Measurements from ENCODE around the gene TMED10.
"Not testable (repeated sequence)": the region's sequence is repeated elsewhere in the genome, so short reads cannot be mapped to it uniquely, and the experiment has no call there.

TMED10 gene

GRCh38 chr14:75158843-75159614 lies 17.4 kb downstream of the TMED10 start:
- no peak for DNase-seq (ENCODE audit: low read depth)

GRCh38 chr14:75156901-75157300 lies 19.5 kb downstream of the TMED10 start:
- no peak for DNase-seq (ENCODE audit: low read depth)

- DNase-seq (ENCODE audit: low read depth): no peak
Observed at GRCh38 chr14:75156111-75156510, 20.3 kb downstream of the TMED10 start.

GRCh38 chr14:75155169-75155568 lies 21.2 kb downstream of the TMED10 start:
- no peak for DNase-seq (ENCODE audit: low read depth)

GRCh38 chr14:75153295-75153694 lies 23.1 kb downstream of the TMED10 start:
- DNase-seq (ENCODE audit: low read depth): no peak

GRCh38 chr14:75151851-75152250 lies 24.6 kb downstream of the TMED10 start:
- DNase-seq (ENCODE audit: low read depth): no peak

GRCh38 chr14:75150637-75151036 lies 25.8 kb downstream of the TMED10 start:
- not testable (repeated sequence) for DNase-seq (ENCODE audit: low read depth)

- DNase-seq (ENCODE audit: low read depth): no peak
Observed at GRCh38 chr14:75150150-75150549, 26.3 kb downstream of the TMED10 start.

- DNase-seq (ENCODE audit: low read depth): peak; percentile 77
Observed at GRCh38 chr14:75147423-75148071, 28.9 kb downstream of the TMED10 start.

GRCh38 chr14:75144944-75145343 lies 31.5 kb downstream of the TMED10 start:
- DNase-seq (ENCODE audit: low read depth): no peak

- DNase-seq (ENCODE audit: low read depth): no peak
Observed at GRCh38 chr14:75143761-75144527, 32.5 kb downstream of the TMED10 start.

GRCh38 chr14:75142494-75142893 lies 33.9 kb downstream of the TMED10 start:
- DNase-seq (ENCODE audit: low read depth): no peak

GRCh38 chr14:75141967-75142366 lies 34.4 kb downstream of the TMED10 start:
- no peak for DNase-seq (ENCODE audit: low read depth)

- no peak for DNase-seq (ENCODE audit: low read depth)
Observed at GRCh38 chr14:75141062-75141461, 35.4 kb downstream of the TMED10 start.

- no peak for DNase-seq (ENCODE audit: low read depth)
Observed at GRCh38 chr14:75140620-75141019, 35.8 kb downstream of the TMED10 start.

- no peak for DNase-seq (ENCODE audit: low read depth)
Observed at GRCh38 chr14:75139185-75139584, 37.2 kb downstream of the TMED10 start.

GRCh38 chr14:75138492-75138891 lies 37.9 kb downstream of the TMED10 start:
- no peak for DNase-seq (ENCODE audit: low read depth)

GRCh38 chr14:75134644-75135043 lies 41.8 kb downstream of the TMED10 start:
- DNase-seq (ENCODE audit: low read depth): no peak

GRCh38 chr14:75133597-75133996 lies 42.8 kb downstream of the TMED10 start:
- DNase-seq (ENCODE audit: low read depth): no peak

GRCh38 chr14:75132382-75133086 lies 43.9 kb downstream of the TMED10 start:
- DNase-seq (ENCODE audit: low read depth): peak; percentile 71

- no peak for DNase-seq (ENCODE audit: low read depth)
Observed at GRCh38 chr14:75128596-75128990, 47.8 kb downstream of the TMED10 start.

- DNase-seq (ENCODE audit: low read depth): no peak
Observed at GRCh38 chr14:75127903-75128595, 48.4 kb downstream of the TMED10 start.

Data from fibroblast of the conjunctiva (primary cell).